GM12878 (cell line): Measurements from ENCODE around the gene TPRG1. TPM values are rescaled to one million over a fixed set of nuclear protein-coding genes. Genes with fewer than 3 reads are reported as not detected.

Experiments used
- ATF7 ChIP-seq: fragments of 450-650 bp; IDR thresholded peaks from 2 replicates; pipeline ENCODE4 v1.6.1; 2016; ENCODE audit warnings: low read depth, mild to moderate bottlenecking
- BCL11A ChIP-seq: IDR thresholded peaks from 2 replicates; pipeline ENCODE4 v1.6.1; 2011; ENCODE audit warnings: low read depth, low read length
- BMI1 ChIP-seq: fragments of 450-650 bp; IDR thresholded peaks from 2 replicates; pipeline ENCODE4 v1.6.1; 2016; ENCODE audit warnings: mild to moderate bottlenecking, moderate library complexity, borderline replicate concordance
- CBFB ChIP-seq: IDR thresholded peaks from 2 replicates; pipeline ENCODE4 v1.6.1; 2016; ENCODE audit warnings: antibody characterized with exemption, low read depth
- CHD2 ChIP-seq: IDR thresholded peaks from 2 replicates; pipeline ENCODE4 v1.6.1; 2011; ENCODE audit warnings: low read depth, low read length, improper control_type of control experiment, borderline replicate concordance
- CUX1 ChIP-seq: IDR thresholded peaks from 2 replicates; pipeline ENCODE4 v1.6.1; 2012; ENCODE audit warnings: improper control_type of control experiment, low read depth, low read length; ENCODE audit not compliant: insufficient replicate concordance
- IRF4 ChIP-seq: IDR thresholded peaks from 2 replicates; pipeline ENCODE4 v1.6.1; 2011; ENCODE audit warnings: low read depth, low read length
- IRF5 ChIP-seq: fragments of 450-650 bp; IDR thresholded peaks from 2 replicates; pipeline ENCODE4 v1.6.1; 2017; ENCODE audit warnings: borderline replicate concordance
- NBN ChIP-seq: fragments of 450-650 bp; IDR thresholded peaks from 2 replicates; pipeline ENCODE4 v1.6.1; 2016
- PKNOX1 ChIP-seq: fragments of 450-650 bp; IDR thresholded peaks from 2 replicates; pipeline ENCODE4 v1.6.1; 2016; ENCODE audit warnings: mild to moderate bottlenecking
- RB1 ChIP-seq: fragments of 450-650 bp; formaldehyde crosslinking; IDR thresholded peaks from 2 replicates; pipeline ENCODE4 v1.6.1; 2017; ENCODE audit warnings: mild to moderate bottlenecking, borderline replicate concordance
- SPI1 ChIP-seq: IDR thresholded peaks from 2 replicates; pipeline ENCODE4 v1.6.1; 2011; ENCODE audit warnings: low read depth, mild to moderate bottlenecking, low read length, moderate library complexity, borderline replicate concordance; ENCODE audit not compliant: insufficient read depth
- SRF ChIP-seq, 2 experiments: IDR thresholded peaks; 2 replicates each; pipeline ENCODE4 v1.6.1; 2011; ENCODE audit warnings: low read depth in 2 of 2, low read length in 2 of 2, mild to moderate bottlenecking in 1 of 2, moderate library complexity in 1 of 2
- SUPT20H ChIP-seq: IDR thresholded peaks from 2 replicates; pipeline ENCODE4 v1.6.1; 2011; ENCODE audit warnings: low read depth, mild to moderate bottlenecking, low read length, moderate library complexity, borderline replicate concordance; ENCODE audit not compliant: control insufficient read depth
- ZBED1 ChIP-seq: IDR thresholded peaks from 2 replicates; pipeline ENCODE4 v1.6.1; 2016; ENCODE audit warnings: borderline replicate concordance
- ZBTB4 ChIP-seq: fragments of 450-650 bp; formaldehyde crosslinking; IDR thresholded peaks from 2 replicates; pipeline ENCODE4 v1.4.0; 2022; ENCODE audit warnings: mild to moderate bottlenecking, moderate library complexity
- ZNF24 ChIP-seq: fragments of 450-650 bp; IDR thresholded peaks from 2 replicates; pipeline ENCODE4 v1.6.1; 2017; ENCODE audit warnings: antibody characterized with exemption, mild to moderate bottlenecking
- polyA plus RNA-seq, 11 experiments: library from polyadenylated mRNA; depleted of rRNA in 4 of 11; unstranded in 6 of 11; stranded (reverse) in 5 of 11; fragments of >200 nt; fragmentation: Nextera tagmentation in 4 of 11; fragmentation: Illumina TruSeq in 1 of 11; extraction: Ambion mirVana in 4 of 11; extraction: Trizol in 1 of 11; gene quantifications; 1 replicate in 1 of 11; 2 replicates in 10 of 11; pipeline versions ENCODE4 v1.2.1 to v1.2.3, GENCODE V29; 2011 to 2016; ENCODE audit warnings: inconsistent platforms in 2 of 11, missing spikeins in 2 of 11, low read depth in 1 of 11
- total RNA-seq, 4 experiments: library from RNA; depleted of rRNA in 3 of 4; stranded (reverse); fragments of >200 nt in 3 of 4; fragmentation: Illumina TruSeq in 1 of 4; extraction: Trizol in 1 of 4; gene quantifications; 2 replicates each; pipeline versions ENCODE4 v1.2.1 to v1.2.3, GENCODE V29; 2013 to 2021

TPRG1 gene
- total and polyA plus RNA-seq, 10 of the 15 experiments (the other 5 are each of a cell fraction or from before 2014, with no cell fraction given) = 0.26 to 30.7 (median 3.6) TPM

GRCh38 chr3:189288348-189289235 is 116.8 kb downstream of the TPRG1 start (continued):
- TF ChIP-seq ZBTB4 (CRISPR knock-in tag) (no peak), RB1 (no peak), CBFB (0 out of 2 replicates have a peak, but pooled peaks have one; percentile 22), CHD2 (no peak), IRF5 (no peak), ZBED1 (peak; percentile 79; the same call in 1 of the 2 replicates), BMI1 (0 out of 2 replicates have a peak, but pooled peaks have one; percentile 26), PKNOX1 (peak; percentile 74), BCL11A (0 out of 2 replicates have a peak, but pooled peaks have one; percentile 67), SUPT20H (no peak), ATF7 (0 out of 2 replicates have a peak, but pooled peaks have one; percentile 15), ZNF24 (no peak), SPI1 (no peak), CUX1 (peak; percentile 83), SRF (IDR thresholded peaks at IDR 0.05; ENCODE audit: low read depth in 2 of 2, low read length in 2 of 2) (0 out of 4 replicates have a peak, but pooled peaks of 1 of the 2 experiments have one; percentile 13), NBN (no peak), IRF4 (peak; percentile 46; the same call in 1 of the 2 replicates)
